Measurements from ENCODE around the gene AUTS2.

Gene AUTS2

GRCh38 chr7:69885431-69885830 is 287.2 kb downstream of the AUTS2 start:
- TF ChIP-seq, protein P1, sequence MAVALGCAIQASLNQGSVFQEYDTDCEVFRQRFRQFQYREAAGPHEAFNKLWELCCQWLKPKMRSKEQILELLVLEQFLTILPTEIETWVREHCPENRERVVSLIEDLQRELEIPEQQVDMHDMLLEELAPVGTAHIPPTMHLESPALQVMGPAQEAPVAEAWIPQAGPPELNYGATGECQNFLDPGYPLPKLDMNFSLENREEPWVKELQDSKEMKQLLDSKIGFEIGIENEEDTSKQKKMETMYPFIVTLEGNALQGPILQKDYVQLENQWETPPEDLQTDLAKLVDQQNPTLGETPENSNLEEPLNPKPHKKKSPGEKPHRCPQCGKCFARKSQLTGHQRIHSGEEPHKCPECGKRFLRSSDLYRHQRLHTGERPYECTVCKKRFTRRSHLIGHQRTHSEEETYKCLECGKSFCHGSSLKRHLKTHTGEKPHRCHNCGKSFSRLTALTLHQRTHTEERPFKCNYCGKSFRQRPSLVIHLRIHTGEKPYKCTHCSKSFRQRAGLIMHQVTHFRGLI (tag by site-specific recombination; IDR thresholded peaks at IDR 0.05): no peak
- TF ChIP-seq ZNF239 (tag by site-specific recombination; IDR thresholded peaks at IDR 0.05): no peak
- no peak for TF ChIP-seq BCL6B (tag by site-specific recombination; IDR thresholded peaks at IDR 0.05)
- TF ChIP-seq EGR2 (tag by site-specific recombination; IDR thresholded peaks at IDR 0.05; ENCODE audit: low read depth): no peak
- TF ChIP-seq ZNF311 (tag by site-specific recombination; IDR thresholded peaks at IDR 0.05; ENCODE audit: borderline replicate concordance): no peak
- TF ChIP-seq HOXC10 (CRISPR knock-in tag; IDR thresholded peaks at IDR 0.05): no peak
- TF ChIP-seq, protein P2, sequence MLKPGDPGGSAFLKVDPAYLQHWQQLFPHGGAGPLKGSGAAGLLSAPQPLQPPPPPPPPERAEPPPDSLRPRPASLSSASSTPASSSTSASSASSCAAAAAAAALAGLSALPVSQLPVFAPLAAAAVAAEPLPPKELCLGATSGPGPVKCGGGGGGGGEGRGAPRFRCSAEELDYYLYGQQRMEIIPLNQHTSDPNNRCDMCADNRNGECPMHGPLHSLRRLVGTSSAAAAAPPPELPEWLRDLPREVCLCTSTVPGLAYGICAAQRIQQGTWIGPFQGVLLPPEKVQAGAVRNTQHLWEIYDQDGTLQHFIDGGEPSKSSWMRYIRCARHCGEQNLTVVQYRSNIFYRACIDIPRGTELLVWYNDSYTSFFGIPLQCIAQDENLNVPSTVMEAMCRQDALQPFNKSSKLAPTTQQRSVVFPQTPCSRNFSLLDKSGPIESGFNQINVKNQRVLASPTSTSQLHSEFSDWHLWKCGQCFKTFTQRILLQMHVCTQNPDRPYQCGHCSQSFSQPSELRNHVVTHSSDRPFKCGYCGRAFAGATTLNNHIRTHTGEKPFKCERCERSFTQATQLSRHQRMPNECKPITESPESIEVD (tag by site-specific recombination; IDR thresholded peaks at IDR 0.05): no peak
- TF ChIP-seq, protein P3, sequence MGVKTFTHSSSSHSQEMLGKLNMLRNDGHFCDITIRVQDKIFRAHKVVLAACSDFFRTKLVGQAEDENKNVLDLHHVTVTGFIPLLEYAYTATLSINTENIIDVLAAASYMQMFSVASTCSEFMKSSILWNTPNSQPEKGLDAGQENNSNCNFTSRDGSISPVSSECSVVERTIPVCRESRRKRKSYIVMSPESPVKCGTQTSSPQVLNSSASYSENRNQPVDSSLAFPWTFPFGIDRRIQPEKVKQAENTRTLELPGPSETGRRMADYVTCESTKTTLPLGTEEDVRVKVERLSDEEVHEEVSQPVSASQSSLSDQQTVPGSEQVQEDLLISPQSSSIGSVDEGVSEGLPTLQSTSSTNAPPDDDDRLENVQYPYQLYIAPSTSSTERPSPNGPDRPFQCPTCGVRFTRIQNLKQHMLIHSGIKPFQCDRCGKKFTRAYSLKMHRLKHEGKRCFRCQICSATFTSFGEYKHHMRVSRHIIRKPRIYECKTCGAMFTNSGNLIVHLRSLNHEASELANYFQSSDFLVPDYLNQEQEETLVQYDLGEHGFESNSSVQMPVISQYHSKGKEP (tag by site-specific recombination; IDR thresholded peaks at IDR 0.05): no peak
- TF ChIP-seq ZNF626 (tag by site-specific recombination; IDR thresholded peaks at IDR 0.05): no peak
- TF ChIP-seq, protein P4, sequence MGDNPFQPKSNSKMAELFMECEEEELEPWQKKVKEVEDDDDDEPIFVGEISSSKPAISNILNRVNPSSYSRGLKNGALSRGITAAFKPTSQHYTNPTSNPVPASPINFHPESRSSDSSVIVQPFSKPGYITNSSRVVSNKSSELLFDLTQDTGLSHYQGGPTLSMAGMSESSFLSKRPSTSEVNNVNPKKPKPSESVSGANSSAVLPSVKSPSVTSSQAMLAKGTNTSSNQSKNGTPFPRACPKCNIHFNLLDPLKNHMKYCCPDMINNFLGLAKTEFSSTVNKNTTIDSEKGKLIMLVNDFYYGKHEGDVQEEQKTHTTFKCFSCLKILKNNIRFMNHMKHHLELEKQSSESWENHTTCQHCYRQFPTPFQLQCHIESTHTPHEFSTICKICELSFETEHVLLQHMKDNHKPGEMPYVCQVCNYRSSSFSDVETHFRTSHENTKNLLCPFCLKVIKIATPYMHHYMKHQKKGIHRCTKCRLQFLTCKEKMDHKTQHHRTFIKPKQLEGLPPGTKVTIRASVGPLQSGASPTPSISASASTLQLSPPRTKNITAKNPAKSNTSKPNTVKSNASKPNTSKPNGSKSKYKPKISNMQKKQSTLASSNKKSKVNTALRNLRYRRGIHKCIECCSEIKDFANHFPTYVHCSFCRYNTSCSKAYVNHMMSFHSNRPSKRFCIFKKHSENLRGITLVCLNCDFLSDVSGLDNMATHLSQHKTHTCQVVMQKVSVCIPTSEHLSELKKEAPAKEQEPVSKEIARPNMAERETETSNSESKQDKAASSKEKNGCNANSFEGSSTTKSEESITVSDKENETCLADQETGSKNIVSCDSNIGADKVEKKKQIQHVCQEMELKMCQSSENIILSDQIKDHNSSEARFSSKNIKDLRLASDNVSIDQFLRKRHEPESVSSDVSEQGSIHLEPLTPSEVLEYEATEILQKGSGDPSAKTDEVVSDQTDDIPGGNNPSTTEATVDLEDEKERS (tag by site-specific recombination; IDR thresholded peaks at IDR 0.05): no peak
- no peak for TF ChIP-seq GLI2 (tag by site-specific recombination; IDR thresholded peaks at IDR 0.05; ENCODE audit: borderline replicate concordance, low read depth)
- Histone ChIP-seq H3K36me3 (ENCODE audit: control insufficient read depth in 2 of 2, insufficient read depth in 1 of 2, low read length in 2 of 2) (no peaks in the 10 kb centered on the region), H3K27ac (ENCODE audit: extremely low read depth, low read depth, low read length) (no peak overlapping the region), H3K9me3 (ENCODE audit: control insufficient read depth, insufficient read depth, low read depth, low read length) (no peaks in the 10 kb centered on the region), H3K4me3 (ENCODE audit: low read depth, low read length) (no peak overlapping the region), H3K4me1 (ENCODE audit: control insufficient read depth, insufficient read depth, low read length) (peaks cover 23% of the 10 kb centered on the region)
- CTCF ChIA-PET: no interaction called here
- POLR2A ChIA-PET: no interaction called here

DNA sequence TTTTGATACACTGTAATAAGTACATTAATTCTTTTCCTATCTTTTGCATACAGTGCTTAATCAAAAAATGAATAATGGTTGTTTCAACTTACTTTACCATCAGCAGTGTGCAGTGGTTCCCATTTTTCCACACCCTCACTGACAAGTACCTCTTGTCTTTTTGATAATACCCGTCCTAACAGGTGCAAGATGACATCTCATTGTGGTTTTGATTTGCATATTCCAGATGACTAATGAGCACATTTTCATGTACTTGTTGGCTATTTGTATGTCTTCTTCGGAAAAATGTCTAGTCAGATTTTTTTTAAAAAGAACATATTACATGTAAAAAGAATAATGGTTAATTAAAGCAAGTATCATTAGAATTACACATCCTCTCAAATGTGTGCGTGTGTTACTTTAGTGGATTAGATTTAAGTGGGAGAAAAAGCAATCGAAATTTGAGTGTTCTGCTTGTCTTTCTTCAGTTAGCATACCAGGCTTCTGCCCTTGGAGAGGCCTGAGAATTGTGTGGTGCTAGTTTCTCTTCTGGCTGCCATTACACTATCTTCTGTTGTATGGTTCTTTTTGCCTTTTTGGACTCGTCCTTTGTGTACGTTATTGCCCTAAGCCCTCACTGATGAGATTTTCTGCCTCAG is 291.2 kb downstream of the AUTS2 start:
- H3K4me3 ChIP-seq (ENCODE audit: low read depth, low read length): no peak overlapping the region
- CTCF ChIA-PET: no interaction called here

More for the DNA sequence above, 291.2 kb downstream of the AUTS2 start:
- Histone ChIP-seq H3K4me1 (ENCODE audit: control insufficient read depth, insufficient read depth, low read length) (peaks cover 21% of the 10 kb centered on the region), H3K27ac (ENCODE audit: extremely low read depth, low read depth, low read length) (no peak overlapping the region; the same call in 1 of the 2 replicates), H3K9me3 (ENCODE audit: control insufficient read depth, insufficient read depth, low read depth, low read length) (no peaks in the 10 kb centered on the region), H3K36me3 (ENCODE audit: control insufficient read depth in 2 of 2, insufficient read depth in 1 of 2, low read length in 2 of 2) (no peaks in the 10 kb centered on the region)
- TF ChIP-seq, protein P2 (tag by site-specific recombination; IDR thresholded peaks at IDR 0.05): peak; percentile 75; the same call in 1 of the 2 replicates
- TF ChIP-seq ZNF19 (tag by site-specific recombination; IDR thresholded peaks at IDR 0.05; ENCODE audit: low read depth): no peak
- POLR2A ChIA-PET: no interaction called here
